Activated gamma-delta T cell treated with anti-CD3 and anti-CD28 coated beads, Interleukin-2, amount 50 U/mL, for 16 hours (primary cell): ENCODE results near the gene PCCA.

Experiments
- DNase-seq: peaks from one replicate; pipeline ENCODE4 v3.0.0-alpha.2; 2020; ENCODE audit warnings: low read depth

PCCA gene

GRCh38 chr13:100473087-100473486, 384.2 kb downstream of the PCCA start:
- no peak for DNase-seq

- no peak for DNase-seq
Observed at GRCh38 chr13:100473501-100474044, 384.7 kb downstream of the PCCA start.

- no peak for DNase-seq
Observed at GRCh38 chr13:100476963-100477362, 388.1 kb downstream of the PCCA start.

GRCh38 chr13:100478107-100478809, 389.4 kb downstream of the PCCA start:
- no peak for DNase-seq

GRCh38 chr13:100480676-100481075, 391.8 kb downstream of the PCCA start:
- DNase-seq = no peak

GRCh38 chr13:100483139-100483538, 394.2 kb downstream of the PCCA start:
- no peak for DNase-seq

- DNase-seq = no peak
Observed at GRCh38 chr13:100483841-100484381, 395.0 kb downstream of the PCCA start.

- no peak for DNase-seq
Observed at GRCh38 chr13:100484702-100485101, 395.8 kb downstream of the PCCA start.

- DNase-seq = no peak
Observed at GRCh38 chr13:100485265-100485664, 396.4 kb downstream of the PCCA start.

GRCh38 chr13:100490692-100491091, 401.8 kb downstream of the PCCA start:
- no peak for DNase-seq

- DNase-seq = no peak
Observed at GRCh38 chr13:100491164-100491842, 402.4 kb downstream of the PCCA start.

- no peak for DNase-seq
Observed at GRCh38 chr13:100493418-100493817, 404.5 kb downstream of the PCCA start.

GRCh38 chr13:100495455-100495854, 406.6 kb downstream of the PCCA start:
- no peak for DNase-seq

GRCh38 chr13:100497389-100497788, 408.5 kb downstream of the PCCA start:
- no peak for DNase-seq

GRCh38 chr13:100502446-100502845, 413.6 kb downstream of the PCCA start:
- DNase-seq = no peak

GRCh38 chr13:100503622-100504021, 414.7 kb downstream of the PCCA start:
- DNase-seq = no peak

- DNase-seq = no peak
Observed at GRCh38 chr13:100506154-100506553, 417.3 kb downstream of the PCCA start.

GRCh38 chr13:100506600-100507422, 417.9 kb downstream of the PCCA start:
- no peak for DNase-seq

- DNase-seq = no peak
Observed at GRCh38 chr13:100508455-100508854, 419.6 kb downstream of the PCCA start.

- no peak for DNase-seq
Observed at GRCh38 chr13:100508996-100509395, 420.1 kb downstream of the PCCA start.

- DNase-seq = no peak
Observed at GRCh38 chr13:100510208-100510957, 421.5 kb downstream of the PCCA start.

- DNase-seq = no peak
Observed at GRCh38 chr13:100511466-100511865, 422.6 kb downstream of the PCCA start.
